ENCODE results near the gene AGTRAP. TPM values are rescaled to one million over a fixed set of nuclear protein-coding genes. Genes with fewer than 3 reads are reported as not detected.

The AGTRAP gene
- total RNA-seq, 1 experiment from 2014 or later, result 23.6 TPM

GRCh38 chr1:11736746-11737639, 1.1 kb downstream of the AGTRAP start:
- no peaks in the 10 kb centered on the region for H3K36me3 ChIP-seq (ENCODE audit: insufficient read depth, low read length, poor library complexity, severe bottlenecking)
- H3K27me3 ChIP-seq (replicated peaks; ENCODE audit: insufficient read depth, low read depth, low read length, poor library complexity), result no peaks in the 10 kb centered on the region
- no peaks in the 10 kb centered on the region for H3K9me3 ChIP-seq (ENCODE audit: low read depth, low read length, poor library complexity, severe bottlenecking)
- peak overlapping the region; percentile 39 for H3K27ac ChIP-seq (ENCODE audit: low read depth, low read length, poor library complexity, severe bottlenecking)
- intact Hi-C loops (cut with micrococcal nuclease; ENCODE audit: unreplicated experiment), result no loop called here
- DNase-seq (ENCODE audit: low spot score), result peak; percentile 33
- H3K4me1 ChIP-seq (ENCODE audit: insufficient read depth, low read length, poor library complexity, severe bottlenecking), result peaks cover 7% of the 10 kb centered on the region
- POLR2A ChIA-PET (ENCODE audit: low non-redundant PET), result interaction anchor here (0.6 kb wide), 2 partner anchors 212 to 1264 kb away, joined by 4 to 8 read pairs; no protein-coding TSS in a partner anchor
- TF ChIP-seq, protein P1, sequence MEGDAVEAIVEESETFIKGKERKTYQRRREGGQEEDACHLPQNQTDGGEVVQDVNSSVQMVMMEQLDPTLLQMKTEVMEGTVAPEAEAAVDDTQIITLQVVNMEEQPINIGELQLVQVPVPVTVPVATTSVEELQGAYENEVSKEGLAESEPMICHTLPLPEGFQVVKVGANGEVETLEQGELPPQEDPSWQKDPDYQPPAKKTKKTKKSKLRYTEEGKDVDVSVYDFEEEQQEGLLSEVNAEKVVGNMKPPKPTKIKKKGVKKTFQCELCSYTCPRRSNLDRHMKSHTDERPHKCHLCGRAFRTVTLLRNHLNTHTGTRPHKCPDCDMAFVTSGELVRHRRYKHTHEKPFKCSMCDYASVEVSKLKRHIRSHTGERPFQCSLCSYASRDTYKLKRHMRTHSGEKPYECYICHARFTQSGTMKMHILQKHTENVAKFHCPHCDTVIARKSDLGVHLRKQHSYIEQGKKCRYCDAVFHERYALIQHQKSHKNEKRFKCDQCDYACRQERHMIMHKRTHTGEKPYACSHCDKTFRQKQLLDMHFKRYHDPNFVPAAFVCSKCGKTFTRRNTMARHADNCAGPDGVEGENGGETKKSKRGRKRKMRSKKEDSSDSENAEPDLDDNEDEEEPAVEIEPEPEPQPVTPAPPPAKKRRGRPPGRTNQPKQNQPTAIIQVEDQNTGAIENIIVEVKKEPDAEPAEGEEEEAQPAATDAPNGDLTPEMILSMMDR (conservative IDR thresholded peaks at IDR 0.05; ENCODE audit: low read depth, low read length), result no peak
- no peak for TF ChIP-seq EZH2 (IDR thresholded peaks at IDR 0.05; ENCODE audit: borderline replicate concordance, low read depth, low read length, poor library complexity, severe bottlenecking)
- CTCF ChIA-PET, result no interaction called here
- H3K4me3 ChIP-seq (ENCODE audit: low read depth, low read length, poor library complexity, severe bottlenecking), result peak overlapping the region; percentile 68
- BruUV-seq (replicated peaks), result no TSS peak

DNA sequence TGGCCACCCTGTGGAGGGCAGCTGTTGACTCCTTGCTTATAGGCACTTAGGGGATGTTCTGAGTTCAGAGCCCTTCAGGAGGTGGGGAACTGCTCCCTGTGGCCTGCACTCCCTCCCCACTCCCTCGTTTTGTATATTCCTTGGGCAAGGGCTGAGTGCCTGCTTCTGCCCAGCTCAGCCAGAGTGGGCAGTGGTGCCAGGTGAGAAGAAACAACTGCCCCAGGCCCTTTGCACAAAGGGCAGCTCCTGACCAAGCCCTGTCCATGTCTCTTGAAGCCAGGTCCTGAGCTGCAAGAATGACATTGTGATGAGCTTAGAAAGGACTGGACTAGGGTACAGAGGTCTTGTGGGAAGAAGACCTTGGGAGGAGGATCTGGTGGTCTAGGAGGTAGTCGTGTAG, 2.2 kb downstream of the AGTRAP start:
- Histone ChIP-seq H3K4me1 (ENCODE audit: insufficient read depth, low read length, poor library complexity, severe bottlenecking) (peaks cover 5% of the 10 kb centered on the region), H3K27me3 (replicated peaks; ENCODE audit: insufficient read depth, low read depth, low read length, poor library complexity) (no peaks in the 10 kb centered on the region), H3K36me3 (ENCODE audit: insufficient read depth, low read length, poor library complexity, severe bottlenecking) (no peaks in the 10 kb centered on the region), H3K9me3 (ENCODE audit: low read depth, low read length, poor library complexity, severe bottlenecking) (no peaks in the 10 kb centered on the region), H3K4me3 (ENCODE audit: low read depth, low read length, poor library complexity, severe bottlenecking) (no peak overlapping the region), H3K27ac (ENCODE audit: low read depth, low read length, poor library complexity, severe bottlenecking) (no peak overlapping the region)
- no TSS peak for BruUV-seq (replicated peaks)
- DNase-seq (ENCODE audit: low spot score), result no peak
- TF ChIP-seq, protein P1 (conservative IDR thresholded peaks at IDR 0.05; ENCODE audit: low read depth, low read length), result no peak
- no peak for TF ChIP-seq EZH2 (IDR thresholded peaks at IDR 0.05; ENCODE audit: borderline replicate concordance, low read depth, low read length, poor library complexity, severe bottlenecking)
- ChIA-PET CTCF (interaction anchor here (0.7 kb wide), 1 partner anchor 15 kb away, joined by 3 read pairs; no protein-coding TSS in a partner anchor), POLR2A (ENCODE audit: low non-redundant PET) (no interaction called here)
- intact Hi-C loops (cut with micrococcal nuclease; ENCODE audit: unreplicated experiment), result no loop called here

GRCh38 chr1:11738783-11739182, 2.8 kb downstream of the AGTRAP start:
- H3K4me1 ChIP-seq (ENCODE audit: insufficient read depth, low read length, poor library complexity, severe bottlenecking), result peaks cover 5% of the 10 kb centered on the region
- no peaks in the 10 kb centered on the region for H3K27me3 ChIP-seq (replicated peaks; ENCODE audit: insufficient read depth, low read depth, low read length, poor library complexity)
- no peak overlapping the region for H3K27ac ChIP-seq (ENCODE audit: low read depth, low read length, poor library complexity, severe bottlenecking)
- ChIA-PET CTCF (no interaction called here), POLR2A (ENCODE audit: low non-redundant PET) (no interaction called here)
- DNase-seq (ENCODE audit: low spot score), result no peak
- H3K9me3 ChIP-seq (ENCODE audit: low read depth, low read length, poor library complexity, severe bottlenecking), result no peaks in the 10 kb centered on the region
- no peaks in the 10 kb centered on the region for H3K36me3 ChIP-seq (ENCODE audit: insufficient read depth, low read length, poor library complexity, severe bottlenecking)
- H3K4me3 ChIP-seq (ENCODE audit: low read depth, low read length, poor library complexity, severe bottlenecking), result no peak overlapping the region
- TF ChIP-seq, protein P1 (conservative IDR thresholded peaks at IDR 0.05; ENCODE audit: low read depth, low read length), result no peak
- no peak for TF ChIP-seq EZH2 (IDR thresholded peaks at IDR 0.05; ENCODE audit: borderline replicate concordance, low read depth, low read length, poor library complexity, severe bottlenecking)
- intact Hi-C loops (cut with micrococcal nuclease; ENCODE audit: unreplicated experiment), result no loop called here
- BruUV-seq (replicated peaks), result no TSS peak
